ENCODE results near the gene NEK6.

The NEK6 gene

DNA sequence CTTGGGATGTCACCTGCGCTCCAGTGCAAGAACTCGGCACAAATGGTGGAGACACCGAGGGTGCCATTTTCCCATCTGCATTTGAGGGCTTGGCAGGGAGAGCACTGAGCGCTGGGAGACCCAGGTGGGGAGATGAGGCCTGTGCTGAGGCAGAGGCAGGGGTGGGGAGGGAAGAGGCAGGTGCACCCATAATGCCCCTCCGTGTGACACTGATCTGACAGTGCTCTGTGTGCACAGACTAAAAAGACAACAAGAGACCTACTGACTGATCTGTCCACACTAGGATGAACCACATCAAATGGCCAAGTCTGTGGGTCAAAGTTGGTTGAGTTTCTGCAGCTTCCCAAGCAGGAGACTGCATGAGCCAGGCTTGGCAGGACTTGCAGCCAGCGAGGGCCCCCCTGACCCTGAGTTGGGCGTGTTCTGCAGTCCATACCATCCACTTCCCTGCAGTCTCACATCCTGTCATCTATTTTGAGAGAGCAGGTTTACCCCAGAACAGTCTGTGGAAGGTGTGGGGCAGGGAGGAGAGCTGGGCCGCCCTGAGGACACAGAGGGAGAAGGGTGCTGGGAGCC, 41.9 kb downstream of the NEK6 start:
- no peak for DNase-seq

DNA sequence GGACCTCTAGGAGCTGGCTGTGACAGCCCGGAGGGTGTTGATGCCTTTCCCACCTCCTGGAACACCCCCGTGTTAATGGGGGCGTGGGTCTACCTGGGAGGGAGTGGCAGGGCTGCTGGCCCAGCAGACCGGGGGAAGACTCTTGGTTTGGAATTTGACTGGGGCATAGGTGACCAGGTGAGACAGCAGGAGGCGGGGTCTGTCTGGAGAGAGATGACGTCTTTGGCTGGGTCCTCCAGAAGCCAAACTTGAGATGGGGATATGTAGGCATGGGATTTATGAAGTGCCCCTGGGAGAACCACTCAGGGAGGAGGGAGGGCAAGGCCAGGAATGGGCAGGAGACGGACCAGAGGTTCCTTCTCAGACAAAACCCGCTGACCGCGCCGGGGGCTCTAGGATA, 42.6 kb downstream of the NEK6 start:
- no peak for DNase-seq

DNA sequence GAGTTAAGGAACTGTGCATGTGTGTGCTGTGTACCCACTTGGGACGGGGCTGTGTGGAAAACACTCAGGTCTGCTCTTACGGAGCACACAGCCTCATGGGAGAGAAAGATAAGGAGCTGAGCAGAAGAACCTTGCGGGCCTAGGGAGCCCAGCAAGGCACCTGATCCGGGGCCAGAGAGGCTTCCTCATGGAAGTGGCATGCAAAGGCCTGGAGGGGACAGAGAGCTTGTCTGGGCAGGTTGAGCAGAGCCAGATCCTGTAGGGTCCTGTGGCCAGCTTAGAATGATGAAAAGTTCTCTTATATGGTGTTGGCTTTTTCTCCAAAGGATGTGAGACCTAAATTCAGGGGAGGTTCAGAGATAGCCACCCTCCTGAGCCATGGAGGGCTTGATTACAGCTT, 45.2 kb downstream of the NEK6 start:
- DNase-seq = no peak

DNA sequence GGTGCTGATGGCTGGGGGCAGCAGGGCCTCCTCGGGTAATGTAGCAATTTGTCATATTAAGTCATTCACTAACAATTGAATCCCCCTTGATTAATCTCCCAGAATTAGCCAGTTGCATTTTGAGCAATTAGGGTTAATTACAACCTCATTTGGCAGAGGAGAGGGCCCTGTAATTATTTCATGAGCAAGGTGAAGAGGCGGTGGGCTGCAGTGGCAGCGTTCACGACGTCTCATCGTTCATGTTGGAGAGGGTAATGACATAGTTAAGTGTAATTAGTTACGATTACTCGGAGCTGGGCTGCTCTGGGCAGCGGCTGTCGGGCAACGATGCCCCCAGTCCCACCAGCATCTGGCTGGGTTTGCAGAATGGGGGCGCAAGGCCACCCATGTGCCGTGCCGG, 46.0 kb downstream of the NEK6 start:
- no peak for DNase-seq

DNA sequence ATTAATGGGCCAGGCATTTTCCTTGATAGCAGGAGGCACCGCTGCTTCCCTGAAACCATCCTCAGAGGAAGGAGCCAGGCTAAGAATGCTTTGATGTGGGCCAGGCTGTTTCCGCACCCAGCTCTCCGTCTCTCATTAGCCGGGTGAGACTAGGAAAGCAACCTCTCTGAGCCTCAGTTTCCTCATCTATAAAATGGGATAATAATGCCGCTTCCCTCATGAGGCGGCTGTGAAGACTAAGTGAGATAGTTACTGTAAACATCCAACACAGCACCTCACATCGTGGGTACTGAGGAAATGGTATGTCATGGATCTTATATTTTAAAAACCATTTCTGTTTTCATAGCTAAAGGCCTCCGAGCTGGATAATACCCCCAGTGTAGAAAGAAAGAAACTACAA, 46.5 kb downstream of the NEK6 start:
- no peak for DNase-seq

DNA sequence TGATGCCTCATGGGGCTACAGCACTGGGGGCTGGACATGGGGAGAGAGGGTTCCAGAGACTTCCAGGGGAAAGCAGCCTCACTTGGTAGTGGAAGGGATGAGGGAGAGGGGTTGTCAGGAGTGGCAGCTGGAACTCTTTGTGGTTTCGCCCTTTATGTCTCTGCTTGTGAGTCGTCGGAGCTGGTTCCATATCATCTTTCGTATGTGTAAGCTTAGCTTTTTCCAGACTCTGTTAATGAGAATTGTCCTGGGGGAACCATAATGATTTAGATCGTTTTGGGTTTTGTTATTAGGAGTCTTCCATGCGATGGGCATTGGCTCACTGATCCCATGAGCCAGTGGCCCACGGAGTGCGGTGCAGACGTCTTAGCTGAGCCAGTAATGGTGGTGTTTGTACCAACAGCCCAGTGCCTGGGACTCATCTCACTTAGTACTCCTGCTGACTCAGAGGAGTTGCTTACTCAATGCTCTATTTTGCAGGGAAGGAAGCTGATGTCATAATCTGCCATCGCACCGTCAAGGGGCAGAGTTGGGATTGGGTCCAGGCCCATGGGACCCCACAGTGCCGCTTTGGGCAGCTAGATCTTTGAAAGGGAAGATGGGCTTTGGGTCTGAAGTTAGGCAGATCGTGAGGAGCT, 48.5 kb downstream of the NEK6 start:
- no peak for DNase-seq

DNA sequence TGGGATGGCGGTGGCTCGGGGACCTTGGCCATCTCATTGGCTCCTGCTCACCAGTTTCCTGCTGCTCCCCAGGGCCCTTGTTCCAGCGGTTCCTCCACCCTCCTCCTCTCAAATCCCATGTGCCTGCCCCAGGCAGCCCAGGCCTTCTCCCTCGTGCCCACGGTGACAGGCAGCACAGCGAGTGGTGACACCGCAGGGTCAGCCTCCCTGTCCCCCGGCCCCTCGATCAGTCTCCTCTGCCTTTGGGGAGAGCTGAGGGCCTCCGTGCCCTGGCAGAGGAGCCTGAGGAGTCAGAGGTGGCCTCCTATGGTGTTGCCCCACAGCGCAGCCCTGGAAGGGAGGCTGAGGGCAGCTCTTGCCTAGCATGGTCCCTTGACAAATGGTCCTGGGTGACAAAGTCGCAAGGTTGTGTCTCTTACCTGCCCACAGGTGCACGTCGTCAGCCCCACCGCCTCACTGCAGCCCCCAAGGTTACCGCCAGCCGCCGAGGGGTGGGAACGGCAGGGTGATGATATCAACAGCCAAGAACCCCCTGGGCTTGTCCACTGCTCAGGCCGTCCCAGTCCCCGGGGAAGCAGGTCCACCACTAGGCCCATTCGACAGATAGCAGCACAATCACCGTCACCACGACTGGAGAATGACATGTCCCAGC, 49.8 kb downstream of the NEK6 start:
- DNase-seq = no peak

DNA sequence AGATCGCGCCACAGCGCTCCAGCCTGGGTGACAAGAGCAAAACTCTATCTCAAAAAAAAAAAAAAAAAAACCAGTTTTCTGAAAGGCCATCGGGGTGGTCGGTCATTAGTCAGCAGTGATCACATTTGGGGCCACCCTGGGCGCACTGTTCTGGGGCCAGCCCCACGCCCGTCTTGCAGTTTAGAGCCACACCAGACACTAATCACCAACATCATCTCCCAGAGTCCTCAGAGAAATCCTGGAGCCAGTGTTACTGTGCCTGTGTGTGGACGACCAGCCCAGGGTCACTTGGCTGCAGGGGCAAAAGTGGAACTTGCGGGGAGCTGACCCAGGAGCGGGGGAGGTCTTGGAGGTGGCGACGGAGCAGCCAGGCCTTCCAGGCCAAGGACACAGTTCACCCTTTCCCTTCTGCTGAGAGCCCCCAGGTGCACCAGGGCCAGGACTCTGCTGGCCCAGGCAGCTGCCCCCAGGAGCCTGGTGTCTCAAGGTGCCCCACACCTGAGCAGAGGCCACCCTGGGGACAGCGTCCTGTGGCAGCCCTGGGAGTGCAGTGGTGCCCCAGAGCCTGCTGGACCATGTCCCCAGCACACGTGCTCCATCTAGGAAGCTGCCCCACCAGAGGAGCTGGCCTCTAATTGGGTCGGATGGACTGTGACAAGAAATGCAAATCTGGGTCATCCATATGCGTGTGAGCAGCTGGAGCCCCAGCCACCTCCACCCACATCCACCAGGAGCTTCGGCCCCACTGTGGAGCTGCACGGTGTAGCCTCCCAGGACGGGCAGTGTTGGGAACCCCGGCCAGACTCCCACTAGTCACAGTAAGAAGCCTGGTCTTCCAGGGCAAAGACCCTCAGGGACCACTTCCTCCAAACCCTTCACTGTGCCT, 51.1 kb downstream of the NEK6 start:
- DNase-seq = no peak

DNA sequence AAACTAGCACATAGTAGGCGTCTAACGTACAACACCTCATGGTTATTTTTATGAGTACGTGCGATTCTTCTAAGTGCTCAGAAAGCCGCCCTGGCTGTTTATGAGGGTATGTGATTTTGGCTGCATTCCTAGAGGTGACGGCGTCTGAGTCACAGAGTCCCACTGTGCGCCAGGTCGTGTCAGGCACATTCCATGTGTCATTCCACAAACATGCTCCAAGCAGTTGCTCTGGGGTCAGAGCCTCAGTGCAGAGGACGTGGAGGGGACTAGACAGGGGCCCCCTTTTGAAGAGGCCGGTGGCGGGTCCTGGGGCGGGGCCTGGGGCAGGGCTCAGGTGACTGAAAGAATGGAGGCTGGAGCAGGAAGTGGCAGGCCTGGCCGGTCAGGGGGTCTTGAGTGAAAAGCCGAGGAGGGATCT, 51.9 kb downstream of the NEK6 start:
- no peak for DNase-seq

DNA sequence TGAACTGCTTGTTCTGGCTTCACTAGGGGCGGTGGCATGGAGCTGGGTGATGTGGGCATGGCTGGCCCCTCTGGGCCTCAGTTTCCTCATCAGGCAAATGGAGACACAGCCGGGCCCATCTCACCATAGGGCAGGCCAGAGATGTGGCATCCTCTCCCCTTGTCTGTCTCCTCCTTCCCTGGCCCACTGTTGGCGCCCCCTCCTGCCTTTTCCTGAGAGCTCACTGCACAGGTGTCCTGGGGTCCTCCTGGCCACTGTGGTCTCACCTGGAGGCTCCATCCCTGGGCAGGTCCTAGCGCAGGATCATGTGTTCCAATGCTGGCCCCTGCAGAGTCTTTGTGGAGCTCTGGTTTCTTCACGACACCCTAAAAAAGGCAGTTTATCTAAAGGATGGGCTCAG, 53.5 kb downstream of the NEK6 start:
- no peak for DNase-seq

DNA sequence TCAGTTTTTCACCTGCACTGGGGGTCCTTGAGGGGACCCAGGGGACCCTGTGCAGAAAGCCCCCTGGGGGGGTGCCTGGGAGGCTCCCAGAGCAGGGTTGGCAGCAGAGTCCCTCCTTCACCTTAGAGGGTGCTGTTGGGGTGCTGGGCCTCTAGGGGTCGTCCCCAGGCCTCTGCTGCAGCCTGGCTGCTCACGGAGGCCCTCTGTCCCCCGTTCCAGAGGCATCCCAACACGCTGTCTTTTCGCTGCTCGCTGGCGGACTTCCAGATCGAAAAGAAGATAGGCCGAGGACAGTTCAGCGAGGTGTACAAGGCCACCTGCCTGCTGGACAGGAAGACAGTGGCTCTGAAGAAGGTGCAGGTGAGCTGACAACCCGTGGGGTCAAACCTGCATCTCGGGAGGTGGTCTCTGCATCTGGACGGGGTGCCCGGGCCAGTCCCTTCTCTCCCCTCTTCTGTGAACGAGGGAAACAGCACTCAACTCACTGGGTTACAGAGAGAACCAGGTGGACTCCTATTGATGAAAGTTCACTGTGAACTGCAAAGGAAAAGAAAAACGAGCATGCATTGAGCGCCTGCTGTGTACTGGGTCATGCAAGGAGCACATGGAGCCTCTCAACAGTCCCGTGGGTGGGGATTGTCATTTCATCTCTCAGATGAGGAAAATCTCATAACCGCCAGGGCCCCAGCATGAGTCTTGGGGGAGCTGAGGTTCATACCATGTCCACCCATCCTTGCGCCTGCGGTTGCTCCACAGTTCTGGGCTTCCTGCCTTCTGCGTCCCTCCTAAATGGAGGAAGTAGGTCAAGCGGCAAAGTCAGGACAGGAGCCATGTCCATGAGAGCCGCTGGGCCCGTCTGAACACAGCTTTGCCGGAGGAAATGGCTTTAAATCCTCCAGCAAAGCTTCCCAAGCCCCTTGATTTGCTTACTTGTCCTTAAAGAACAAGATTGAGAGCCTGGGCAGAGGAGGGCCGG, 54.8 kb downstream of the NEK6 start:
- DNase-seq = no peak

DNA sequence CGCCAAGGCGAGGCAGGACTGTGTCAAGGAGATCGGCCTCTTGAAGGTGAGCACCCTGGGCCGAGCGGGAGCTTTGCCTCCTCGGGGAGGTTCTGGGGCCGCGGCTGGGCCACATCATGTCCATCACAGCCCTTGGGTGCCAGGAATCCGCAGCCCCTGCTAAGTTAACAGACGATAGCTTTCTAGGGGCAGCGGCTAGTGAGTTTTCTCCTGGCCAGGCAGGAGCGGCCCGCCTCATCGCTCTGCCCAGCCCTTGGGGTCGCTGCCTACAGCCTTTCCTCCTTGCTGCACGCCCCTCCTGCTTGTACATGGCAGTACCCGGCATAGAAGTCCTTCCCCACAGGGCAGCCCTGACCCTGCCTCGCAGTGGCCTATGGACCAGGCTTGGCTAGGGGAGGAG, 56.2 kb downstream of the NEK6 start:
- DNase-seq = no peak

DNA sequence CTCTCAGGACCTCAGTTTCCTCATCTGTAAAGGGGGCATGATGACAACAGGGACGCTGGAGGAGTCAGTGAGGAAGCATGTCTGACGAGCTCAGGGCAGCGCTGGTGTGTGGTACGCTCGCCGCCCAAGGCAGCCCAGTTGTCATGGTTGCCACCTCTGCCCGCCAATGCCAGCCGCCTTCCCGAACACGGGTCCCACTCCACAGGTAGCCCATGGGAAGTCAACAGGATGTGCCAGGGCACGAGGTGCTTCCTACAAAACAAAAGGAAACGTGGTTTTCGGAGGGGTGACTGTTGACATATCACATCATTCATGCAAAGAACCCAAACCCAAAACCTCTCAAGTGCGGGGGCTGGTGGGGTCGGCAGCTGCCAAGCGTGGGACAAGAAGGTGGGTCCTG, 58.1 kb downstream of the NEK6 start:
- DNase-seq = no peak

DNA sequence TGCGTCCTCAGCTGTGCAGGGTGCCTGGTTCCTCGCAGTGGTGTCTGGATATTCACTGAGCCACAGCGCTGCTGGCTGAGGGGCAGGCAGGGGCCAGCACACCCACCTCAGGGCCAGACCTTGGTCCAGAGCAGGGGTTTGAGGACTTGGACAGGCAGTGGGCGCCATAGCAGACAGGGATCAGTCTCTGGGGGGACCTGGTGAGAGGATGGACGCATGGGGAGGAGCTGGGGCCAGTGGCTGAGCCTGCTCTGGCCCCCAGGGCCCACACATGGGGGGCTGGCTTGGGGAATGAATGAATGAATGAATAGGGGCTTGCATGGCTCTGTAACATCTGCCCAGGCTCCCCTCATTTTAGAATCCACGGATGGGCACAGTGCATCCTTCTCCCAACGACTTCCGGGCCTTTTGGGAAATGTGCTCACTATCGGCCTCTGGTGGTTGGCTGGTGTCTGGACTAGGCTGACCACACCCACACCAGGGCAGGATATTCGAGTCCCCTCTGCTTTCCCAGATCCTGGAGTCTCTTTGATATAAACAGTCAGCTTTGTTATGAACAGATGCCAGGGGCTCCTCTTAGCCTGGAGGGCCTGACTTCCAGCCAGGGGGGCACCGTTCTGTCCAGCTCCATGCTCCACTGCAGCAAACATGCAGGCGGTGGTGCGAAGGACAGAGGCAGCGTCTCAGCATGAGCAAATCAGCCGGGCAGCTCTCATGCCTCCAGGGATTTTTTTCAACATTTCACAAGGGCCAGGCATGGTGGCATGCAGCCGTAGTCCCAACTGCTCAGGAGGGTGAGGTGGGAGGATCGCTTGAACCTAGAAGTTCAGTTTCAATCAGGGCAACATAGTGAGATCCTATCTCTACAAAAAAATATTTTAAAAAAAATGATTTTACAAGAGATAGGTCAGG, 62.6 kb downstream of the NEK6 start:
- peak; percentile 42 for DNase-seq

DNA sequence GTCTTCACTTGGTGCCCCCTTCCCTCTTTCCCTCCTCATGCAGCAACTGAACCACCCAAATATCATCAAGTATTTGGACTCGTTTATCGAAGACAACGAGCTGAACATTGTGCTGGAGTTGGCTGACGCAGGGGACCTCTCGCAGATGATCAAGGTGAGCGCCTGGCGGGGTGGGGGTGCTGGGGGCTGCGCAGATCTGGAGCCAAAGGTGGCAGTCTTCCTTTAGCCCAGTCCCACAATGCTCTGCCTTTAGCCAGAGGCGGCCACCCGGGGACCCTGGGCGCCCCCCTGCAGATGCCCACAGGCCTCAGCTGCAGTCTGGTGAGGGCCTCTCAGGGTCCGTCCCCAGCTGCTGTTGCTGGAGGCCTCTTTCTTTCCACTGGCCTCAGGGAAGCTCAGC, 63.7 kb downstream of the NEK6 start:
- no peak for DNase-seq

DNA sequence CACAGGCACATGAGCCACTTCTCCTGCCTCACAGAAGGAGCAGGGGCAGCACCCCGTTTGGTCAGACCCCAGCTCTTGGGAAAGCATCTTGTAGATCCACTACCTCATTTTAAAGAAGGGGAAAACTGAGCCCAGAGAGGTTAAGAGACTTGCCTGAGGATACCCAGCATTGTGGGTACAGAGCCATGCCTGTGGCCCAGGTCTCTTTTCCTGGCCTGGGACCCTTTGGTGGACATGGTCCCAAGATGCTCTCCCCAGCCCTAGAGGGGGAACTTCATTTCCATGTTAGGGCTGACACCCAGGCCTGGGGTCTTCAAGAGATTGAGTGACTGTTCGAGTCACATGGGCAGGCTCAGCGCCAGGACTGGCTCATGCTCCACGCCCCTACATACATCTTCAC, 64.2 kb downstream of the NEK6 start:
- no peak for DNase-seq

DNA sequence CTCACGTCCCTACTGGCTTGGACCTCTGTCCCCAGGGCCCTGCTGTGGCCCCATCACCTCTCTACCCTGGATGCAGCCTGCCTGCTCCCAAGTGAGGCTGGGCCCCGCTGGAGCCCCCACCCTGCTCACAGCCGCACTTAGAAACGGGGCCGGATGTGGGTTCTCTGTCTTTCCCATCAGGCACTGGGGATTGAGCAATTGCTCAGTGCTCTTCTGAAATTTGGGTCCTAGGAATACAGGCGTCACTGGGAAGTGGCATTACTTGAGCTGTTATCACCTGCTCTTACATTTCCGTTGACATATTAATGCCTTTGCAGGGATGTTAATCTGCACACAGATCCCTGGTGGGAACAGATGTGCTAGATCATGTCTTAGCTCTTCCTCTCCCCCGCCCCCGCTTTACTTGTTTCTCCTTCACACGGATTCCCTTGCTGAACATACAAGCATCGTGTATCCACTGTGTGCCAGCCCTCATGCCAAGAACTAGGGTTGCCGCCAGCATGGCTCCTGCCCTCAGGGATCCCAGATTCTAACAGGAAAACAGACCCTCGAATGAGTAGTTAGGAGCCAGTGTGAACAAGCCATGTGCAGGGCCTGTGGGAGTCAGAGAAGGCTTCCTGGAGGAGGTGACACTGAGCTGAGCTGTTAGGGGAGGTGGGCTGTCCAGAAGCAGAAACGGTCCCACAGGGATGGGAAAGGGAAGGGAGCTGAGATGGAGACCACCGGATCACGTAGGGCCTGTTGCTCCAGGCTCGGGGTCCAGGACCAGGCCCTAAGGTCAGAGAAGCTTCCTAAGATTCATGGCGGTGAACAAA, 65.1 kb downstream of the NEK6 start:
- DNase-seq = no peak

DNA sequence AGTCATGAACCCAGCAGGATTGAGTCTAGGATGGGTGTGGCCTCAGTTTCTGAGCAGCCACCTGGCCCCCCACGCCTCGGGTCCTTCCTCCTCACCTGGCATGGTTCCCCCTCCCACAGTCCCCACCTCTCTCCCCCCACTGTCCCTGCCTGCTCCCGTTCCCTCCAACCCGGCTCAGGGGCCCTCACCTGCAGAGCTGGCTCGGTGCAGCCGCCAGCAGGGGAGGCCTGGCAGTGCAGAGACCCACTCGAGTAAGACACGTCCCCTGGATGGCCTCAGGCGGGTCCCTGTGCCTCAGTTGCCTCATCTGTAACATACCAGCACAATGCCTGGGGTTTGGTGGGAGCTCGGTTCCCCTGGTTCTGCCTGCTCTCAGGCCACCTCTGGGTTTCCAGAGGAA, 66.2 kb downstream of the NEK6 start:
- no peak for DNase-seq

DNA sequence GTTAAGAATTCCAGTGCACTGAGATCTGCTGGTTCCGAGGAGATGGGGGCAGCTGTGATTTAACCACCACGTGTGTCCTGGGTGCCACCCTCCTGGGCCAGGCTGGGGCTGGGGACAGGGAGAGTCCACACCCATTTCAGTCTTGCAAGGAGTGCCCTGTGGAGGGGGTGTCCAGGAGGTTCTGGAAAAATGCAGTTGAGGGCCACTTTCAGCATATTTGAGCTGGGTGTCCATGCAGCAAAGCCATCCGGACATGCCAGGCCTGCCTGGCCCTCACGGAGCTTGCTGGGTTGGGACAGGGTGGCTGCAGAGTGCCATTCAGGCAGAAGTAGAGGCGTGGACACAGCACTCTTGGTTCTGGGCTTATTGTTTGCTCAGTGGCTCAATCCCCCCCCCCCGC, 68.1 kb downstream of the NEK6 start:
- DNase-seq = no peak

DNA sequence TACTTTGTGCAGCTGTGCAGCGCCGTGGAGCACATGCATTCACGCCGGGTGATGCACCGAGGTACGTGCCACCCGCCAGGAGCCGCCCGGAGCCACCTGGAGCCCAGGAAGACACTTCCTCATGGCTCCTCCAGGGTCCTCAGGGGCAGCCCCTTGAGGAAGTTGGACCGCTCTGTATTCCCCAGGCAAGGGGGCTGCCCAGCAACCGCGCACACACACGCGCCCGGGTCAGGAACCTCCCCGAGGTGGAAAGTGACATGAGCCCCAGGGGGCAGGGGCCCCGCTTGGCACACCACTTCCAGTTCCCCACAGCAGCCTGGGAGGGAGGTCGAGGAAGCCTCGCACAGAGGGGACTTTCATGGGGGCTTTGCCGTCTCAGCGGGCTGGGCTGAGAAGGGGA, 68.6 kb downstream of the NEK6 start:
- no peak for DNase-seq

DNA sequence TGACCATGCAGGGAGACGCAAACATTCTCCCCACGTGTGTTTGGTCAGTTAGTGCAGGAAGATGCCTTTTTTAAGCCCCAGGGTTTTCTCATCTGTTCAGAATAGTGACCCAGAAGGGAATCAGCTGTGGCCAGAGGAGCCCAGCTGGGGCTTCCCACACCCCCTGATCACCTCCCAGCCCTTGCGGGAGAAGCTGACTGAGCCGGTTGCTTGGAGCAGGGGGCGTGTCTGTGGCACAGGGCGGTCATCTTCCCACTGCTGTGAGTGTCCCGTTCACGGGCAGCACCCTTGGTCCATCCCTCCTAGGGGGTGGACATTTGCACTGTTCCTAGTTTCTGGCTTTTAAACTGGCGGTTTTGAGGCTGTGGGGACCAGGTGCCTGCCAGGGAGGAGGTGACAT, 69.7 kb downstream of the NEK6 start:
- no peak for DNase-seq

Measured in CD4-positive, alpha-beta T cell treated with Interleukin-12 subunit alpha and Interleukin-12 subunit beta, for 1 hour (primary cell).